Hepatocyte (in vitro differentiated cells): ENCODE data around the gene KCNJ1.

Experiments used
- CTCF ChIP-seq: fragments of 200-600 bp; sonication (generic); IDR thresholded peaks from 2 replicates; pipeline ENCODE4 v1.5.1; 2016; ENCODE audit warnings: antibody characterized with exemption, mild to moderate bottlenecking; ENCODE audit not compliant: poor library complexity
- EZH2 ChIP-seq: fragments of 200-600 bp; sonication (generic); IDR thresholded peaks from 2 replicates; pipeline ENCODE4 v1.6.1; 2016; ENCODE audit warnings: antibody characterized with exemption, mild to moderate bottlenecking, borderline replicate concordance
- EZH2phosphoT487 ChIP-seq: fragments of 200-600 bp; sonication (generic); IDR thresholded peaks from one replicate; pipeline ENCODE4 v1.6.1; 2018; ENCODE audit warnings: antibody characterized with exemption, mild to moderate bottlenecking, low read depth, moderate library complexity; ENCODE audit not compliant: unreplicated experiment, severe bottlenecking

GRCh38 chr11:128895526-128895925 is 28.4 kb upstream of the KCNJ1 start:
- no peak for TF ChIP-seq CTCF
- no peak for TF ChIP-seq EZH2phosphoT487
- TF ChIP-seq EZH2, result no peak
